GM12872 (cell line): ENCODE data around the gene BCL2L13.

Experiments used
- TF ChIP-seq, protein P1 (sequence below): IDR thresholded peaks from 3 replicates; pipeline ENCODE4 v1.5.1; 2011; ENCODE audit warnings: low read depth, mild to moderate bottlenecking, low read length, moderate library complexity; ENCODE audit not compliant: insufficient read depth

Gene BCL2L13

DNA sequence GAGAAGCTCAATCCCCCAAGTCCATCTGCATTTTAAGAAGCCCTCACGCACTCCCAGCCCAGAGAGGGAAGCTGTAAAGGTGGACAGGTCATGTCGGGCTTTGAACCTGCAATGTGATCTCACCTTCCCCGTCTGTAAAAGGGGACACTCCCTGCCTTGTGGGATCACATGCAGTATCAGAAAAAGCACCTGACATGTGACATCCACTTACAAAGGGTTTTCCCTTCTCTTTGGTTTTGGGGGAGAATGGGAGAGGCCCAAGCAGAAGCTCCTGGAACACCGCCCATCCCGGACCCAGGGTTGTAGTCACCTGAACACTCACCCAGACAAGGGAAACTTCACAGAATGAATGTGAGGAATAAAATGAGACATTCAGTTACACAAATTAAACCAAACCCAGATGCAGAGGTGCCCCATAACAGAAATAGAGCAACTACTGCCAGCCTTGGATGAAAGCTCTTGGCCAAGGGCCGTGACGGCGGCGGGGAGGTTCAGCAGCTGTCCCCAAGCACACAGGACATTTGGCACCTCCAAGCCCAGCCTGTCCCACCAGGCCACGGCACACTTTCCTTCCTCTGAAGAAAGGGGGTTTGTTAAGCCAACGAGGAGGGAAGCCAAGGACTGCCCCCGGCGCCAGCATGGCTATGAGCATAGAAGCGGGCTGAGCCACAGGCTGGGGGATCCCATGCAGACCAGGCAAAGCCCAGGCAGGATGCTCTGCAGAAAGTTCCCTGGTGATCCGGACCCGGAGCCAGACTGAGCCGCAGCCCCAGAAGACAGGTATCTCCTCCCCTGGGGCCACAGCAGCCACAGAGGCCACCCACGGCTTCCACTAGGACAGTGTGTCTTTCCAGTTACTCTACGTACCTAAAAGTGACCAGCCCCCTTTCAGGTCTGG, 131.9 kb downstream of the BCL2L13 start:
- TF ChIP-seq, protein P1, sequence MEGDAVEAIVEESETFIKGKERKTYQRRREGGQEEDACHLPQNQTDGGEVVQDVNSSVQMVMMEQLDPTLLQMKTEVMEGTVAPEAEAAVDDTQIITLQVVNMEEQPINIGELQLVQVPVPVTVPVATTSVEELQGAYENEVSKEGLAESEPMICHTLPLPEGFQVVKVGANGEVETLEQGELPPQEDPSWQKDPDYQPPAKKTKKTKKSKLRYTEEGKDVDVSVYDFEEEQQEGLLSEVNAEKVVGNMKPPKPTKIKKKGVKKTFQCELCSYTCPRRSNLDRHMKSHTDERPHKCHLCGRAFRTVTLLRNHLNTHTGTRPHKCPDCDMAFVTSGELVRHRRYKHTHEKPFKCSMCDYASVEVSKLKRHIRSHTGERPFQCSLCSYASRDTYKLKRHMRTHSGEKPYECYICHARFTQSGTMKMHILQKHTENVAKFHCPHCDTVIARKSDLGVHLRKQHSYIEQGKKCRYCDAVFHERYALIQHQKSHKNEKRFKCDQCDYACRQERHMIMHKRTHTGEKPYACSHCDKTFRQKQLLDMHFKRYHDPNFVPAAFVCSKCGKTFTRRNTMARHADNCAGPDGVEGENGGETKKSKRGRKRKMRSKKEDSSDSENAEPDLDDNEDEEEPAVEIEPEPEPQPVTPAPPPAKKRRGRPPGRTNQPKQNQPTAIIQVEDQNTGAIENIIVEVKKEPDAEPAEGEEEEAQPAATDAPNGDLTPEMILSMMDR: no peak

DNA sequence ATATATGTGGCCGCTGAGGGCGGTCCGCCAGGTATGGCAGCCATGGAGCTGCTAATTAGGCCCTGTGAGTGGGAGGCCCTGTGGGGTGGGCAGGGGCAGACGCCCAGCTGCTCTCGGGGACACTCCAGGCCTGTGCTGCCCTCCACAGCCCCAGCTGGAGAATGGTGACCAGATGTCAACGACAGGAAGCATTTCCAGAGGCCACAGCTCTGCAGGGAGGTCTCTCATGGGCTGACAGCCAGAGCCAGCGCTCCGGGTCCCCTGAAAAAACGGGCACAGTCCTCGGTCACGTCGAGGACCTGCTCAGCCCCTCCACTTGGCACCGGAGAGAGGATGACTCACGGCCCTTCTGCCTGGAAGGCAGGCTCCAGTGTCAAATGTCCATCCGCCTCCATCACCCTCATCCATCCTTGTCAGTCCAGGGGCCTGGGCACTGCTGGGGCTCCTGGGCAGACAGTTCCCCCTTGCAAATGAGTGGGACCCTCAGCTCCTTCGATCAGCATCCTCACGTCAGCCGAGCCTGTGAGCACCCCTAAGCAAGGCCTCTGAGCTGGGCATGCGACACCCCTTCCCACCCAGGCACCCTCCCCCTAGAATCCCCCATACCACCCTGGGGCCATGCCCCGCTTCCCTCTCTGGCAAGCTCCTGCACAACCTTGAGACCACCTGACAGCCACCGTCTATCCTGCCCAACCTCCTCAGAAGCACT, 133.8 kb downstream of the BCL2L13 start:
- TF ChIP-seq, protein P1: no peak

DNA sequence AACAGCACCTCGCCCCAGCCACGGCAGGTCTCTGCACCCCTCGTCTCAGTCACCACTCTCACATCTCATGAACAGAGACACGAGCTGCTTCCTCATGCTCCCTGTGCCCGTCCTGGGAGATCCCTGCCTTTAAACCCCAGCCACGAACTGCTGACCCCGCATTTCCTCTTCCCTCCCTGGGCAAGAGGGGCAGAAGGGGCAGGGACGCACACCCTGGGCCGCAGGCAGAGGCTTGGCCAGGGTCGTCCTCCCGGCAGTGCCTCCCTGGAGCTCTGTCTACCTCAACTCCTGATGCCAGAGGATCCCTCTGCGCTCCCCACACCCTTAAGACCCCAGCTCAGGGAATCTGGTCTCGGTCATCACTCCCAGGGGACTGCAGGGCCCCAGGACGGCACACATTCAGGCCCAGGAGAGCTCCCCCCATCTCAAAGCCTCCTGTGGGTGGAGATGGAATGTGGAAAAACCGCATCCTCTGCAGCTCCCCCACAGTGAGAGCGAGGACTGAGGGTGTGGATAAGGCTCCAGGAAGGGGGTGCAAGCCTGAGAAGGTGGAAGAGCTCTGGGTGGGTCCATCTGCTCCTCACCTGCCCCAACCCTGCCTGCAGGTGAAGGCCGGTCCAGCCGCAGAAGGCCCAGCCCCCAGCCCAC, 134.5 kb downstream of the BCL2L13 start:
- TF ChIP-seq, protein P1: no peak

DNA sequence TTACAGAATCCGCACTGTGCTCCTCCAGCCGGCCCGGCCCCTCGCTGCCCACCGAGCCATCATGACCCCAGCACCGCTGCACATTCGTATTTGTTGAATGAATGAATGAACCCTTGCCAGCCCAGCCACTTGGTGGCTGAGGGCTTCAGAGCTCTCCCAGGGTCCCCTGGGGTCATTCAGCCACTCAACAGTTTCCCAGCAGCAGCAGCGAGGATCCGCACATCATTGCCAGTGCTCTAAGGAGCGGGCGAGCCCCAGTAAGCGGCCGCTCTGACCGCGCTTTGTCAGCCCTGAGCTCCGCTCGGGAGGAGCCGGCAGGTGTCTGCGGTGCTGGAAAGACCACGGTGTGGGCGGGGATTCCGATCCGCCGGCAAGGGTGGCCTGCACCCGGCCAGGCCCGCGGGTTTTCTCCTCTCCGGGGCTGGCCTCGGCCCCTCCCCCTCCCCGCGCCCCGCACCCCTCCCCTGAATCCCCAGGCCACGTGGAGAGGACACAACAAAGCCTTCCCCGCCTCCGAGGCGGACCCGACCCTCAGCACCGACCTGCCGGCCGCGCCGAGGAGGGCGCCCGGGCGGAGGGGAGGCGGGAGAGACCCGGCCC, 135.1 kb downstream of the BCL2L13 start:
- TF ChIP-seq, protein P1: no peak

DNA sequence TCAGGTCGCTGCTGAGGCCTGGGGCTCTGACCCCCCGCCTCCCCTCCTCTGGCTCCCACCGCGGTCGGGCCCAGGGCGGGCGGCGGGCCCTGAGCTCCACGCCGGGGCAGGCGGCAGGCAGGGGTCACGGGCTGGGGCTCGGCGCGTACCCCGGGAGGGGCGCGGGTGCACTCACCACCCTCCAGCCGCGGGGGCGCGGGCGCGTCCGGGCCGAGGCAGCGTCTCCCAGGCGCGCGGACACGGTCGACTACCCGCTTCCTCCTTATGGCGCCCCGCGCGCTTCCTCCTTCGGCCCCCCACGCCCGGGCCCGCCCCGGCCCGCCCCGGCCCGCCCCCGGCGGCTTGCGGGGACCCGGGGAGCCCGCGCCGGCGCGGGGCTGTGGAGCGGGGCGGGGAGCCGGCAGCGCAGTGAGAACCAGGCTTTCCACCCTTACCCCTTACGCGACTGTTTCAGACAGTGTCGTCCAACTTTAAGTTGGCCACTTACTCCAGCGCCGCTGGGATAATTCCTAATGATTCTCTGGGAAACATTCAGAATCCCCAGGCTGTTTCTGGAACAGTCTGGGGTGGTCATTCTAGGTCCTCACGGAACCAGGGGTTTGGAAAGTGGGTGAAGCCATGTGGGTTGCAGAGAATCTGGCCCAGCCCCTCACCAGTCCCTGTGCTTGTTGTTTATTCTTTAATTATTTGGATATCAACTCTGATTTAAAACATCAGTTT, 135.8 kb downstream of the BCL2L13 start, which contains the start of gene BID:
TSS of gene BID (minus strand) at position 264 of the 720 bp plus-strand sequence. CDS start 24,353 bp downstream, outside the sequence.
- TF ChIP-seq, protein P1: no peak

DNA sequence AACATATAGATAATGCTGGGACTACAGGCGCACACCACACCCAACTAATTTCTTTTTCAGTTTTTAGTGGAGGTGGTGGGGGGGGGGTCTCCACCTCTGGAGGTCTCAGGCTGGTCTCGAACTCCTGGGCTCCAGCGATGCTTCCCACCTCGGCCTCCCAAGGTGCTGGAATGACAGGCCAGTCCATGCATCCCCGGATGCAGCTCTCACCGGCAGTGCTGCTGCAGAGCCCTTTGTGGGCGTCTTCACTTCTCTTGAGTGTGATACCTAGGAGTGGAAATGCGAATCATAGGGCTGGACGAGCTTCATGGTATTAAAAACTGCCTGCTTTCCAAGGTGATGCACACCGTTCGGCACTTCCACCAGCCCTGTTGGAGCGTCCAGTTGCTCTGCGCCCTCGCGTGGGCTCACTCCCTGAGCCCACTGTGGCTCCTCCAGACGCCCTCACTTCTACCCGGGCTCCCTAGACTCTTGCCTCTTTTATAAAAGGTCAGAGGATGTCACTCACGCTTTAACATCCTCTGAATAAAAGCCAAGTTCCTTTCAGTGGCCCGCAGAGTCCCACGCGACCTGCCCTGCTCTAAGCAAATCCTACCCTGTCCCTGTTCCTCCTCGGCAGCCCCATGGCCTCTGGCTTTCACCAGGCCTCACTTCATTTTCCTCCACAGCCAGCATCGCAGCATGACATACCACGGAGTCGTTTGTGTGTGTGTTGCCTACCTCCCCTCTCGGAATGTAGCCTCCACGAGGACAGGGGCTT, 136.5 kb downstream of the BCL2L13 start:
- TF ChIP-seq, protein P1: no peak
